Activated naive CD4-positive, alpha-beta T cell treated with Interleukin-2 at 50 U/mL for 16 hours (primary cell): ENCODE results near the gene TP53RK.

Source experiments
- DNase-seq: peaks from one replicate; pipeline ENCODE4 v3.0.0-alpha.2; 2020

TP53RK gene

DNA sequence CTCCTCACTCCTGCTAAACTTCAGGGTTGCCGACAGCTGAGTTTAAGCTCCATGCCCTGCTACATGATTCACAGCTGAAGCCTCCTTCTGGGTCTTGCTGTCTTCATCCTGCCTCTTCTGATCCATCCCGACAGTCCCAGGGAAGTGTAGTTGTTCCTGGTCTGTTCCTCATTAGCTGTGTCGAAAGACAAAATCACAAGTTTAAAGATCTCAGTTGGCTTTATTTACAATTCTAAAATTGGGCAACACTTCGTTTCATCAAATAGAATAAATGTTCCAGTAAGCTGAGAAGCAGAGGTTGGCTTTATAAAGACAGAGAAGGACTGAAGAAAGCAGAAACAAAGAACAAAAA lies 16.1 kb upstream of the TP53RK start:
- no peak for DNase-seq

DNA sequence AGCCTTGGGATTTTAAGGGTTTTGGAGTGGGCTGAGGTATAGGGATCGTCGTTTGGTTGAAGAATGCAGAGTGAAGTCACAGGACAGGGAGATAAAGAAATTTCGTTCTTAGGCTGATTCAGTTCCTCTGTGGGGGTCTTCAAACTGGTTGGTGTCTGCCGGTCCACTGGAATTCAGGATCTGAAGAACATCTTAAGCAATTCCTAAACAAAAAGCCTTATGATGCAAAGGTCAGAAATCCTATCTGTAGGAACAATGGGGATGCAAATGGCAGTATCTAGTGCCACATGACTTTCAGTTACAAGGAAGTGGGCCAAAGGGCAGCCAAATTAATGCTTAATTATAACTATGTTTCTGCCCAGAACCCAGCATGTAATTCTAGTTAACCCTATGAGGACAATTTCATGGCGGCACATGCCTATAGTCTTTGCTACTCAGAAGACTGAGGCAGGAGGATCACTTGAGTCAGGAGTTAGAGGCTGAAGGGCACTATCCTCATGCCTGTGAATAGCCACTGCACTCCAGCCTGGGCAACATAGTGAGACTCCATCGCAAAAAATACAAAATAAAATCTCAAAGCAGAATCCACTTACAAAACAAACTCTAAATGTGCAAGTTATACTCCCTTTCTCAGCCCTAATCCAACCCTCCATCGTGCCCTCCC lies 15.6 kb upstream of the TP53RK start:
- DNase-seq: no peak

DNA sequence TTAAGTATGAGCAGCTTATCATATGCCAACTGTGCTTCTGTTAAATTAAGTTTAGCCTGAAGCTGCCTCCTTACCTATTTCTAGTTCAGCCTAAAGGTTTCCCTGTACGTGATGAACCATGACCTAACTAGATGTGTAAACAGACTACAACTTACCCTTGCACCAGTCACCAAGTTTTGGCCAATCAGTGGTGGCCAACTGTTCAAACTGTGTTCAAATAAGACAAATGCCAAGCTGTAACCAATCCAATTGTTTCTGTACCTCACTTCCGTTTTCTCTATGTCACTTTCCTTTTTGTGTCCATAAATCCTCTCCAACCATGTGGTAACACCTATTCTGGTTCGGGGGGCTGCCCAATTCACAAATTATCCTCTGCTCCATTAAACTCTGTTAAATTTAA lies 14.2 kb upstream of the TP53RK start:
- DNase-seq: no peak

GRCh38 chr20:46702447-46703203 lies 13.4 kb upstream of the TP53RK start:
- no peak for DNase-seq

DNA sequence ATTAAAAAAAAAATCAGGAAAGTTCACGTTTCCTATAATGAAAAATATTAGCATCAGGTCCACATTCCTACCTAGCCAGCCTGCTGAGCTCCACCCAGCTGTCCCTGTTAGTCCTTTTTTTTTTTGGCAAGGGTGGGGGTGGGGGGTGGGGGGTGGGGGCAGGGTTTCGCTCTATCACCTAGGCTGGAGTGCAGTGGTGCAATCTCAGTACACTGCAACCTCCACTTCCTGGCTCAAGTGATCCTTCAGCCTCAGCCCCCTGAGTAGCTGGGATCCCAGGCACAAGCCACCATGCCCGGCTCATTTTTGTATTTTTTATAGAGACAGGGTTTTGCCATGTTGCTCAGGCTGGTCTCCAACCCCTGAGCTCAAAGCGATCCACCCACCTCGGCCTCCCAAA lies 12.7 kb upstream of the TP53RK start:
- no peak for DNase-seq

GRCh38 chr20:46701556-46701955 lies 12.3 kb upstream of the TP53RK start:
- no peak for DNase-seq

- no peak for DNase-seq
Measured at GRCh38 chr20:46701057-46701456, 11.8 kb upstream of the TP53RK start.

GRCh38 chr20:46700481-46700880 lies 11.2 kb upstream of the TP53RK start:
- DNase-seq: no peak

GRCh38 chr20:46699651-46700359 lies 10.6 kb upstream of the TP53RK start:
- DNase-seq: no peak

DNA sequence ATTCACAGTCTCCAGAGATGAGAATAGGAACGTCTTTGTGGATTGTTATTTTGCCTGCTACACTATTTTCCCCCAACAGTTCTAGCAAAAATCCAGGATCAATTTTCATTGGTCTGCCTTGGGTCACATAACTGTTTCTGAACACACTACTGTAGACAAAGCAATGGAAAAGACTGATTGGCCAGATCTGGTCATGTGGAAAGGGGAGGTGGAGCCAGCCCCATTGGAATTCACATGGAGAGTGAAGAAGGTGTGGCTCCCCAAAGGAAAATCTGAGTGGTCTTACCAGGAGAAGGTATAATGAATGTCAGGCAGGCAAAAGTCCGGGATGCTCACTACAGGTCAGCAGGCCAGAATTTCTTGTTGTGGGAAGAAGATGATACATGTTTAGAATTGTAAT lies 9.5 kb upstream of the TP53RK start:
- DNase-seq: no peak

DNA sequence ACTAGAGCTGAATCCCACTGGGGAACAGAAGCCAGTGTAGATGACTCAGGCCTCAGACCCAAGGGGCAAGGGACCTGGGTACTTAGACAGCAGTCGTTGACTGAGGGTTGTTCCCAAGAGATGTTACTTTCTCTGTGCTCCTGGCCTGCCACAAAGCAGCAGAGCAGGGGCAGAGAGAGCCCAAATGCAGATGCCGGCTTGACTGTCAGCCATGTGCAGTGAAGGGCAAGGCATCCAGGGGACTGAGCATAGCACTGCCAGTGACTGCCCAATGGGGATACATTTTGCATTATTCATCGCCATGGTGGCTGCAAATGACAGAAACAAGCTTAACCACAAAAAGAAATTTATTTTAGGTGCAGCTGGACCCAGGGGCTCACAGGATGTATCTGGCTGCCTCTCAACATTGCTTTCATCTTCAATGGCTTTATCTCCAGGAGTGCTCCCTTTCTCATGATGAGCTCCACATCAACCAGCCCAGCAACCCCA lies 7.6 kb upstream of the TP53RK start:
- DNase-seq: no peak

- no peak for DNase-seq
Measured at GRCh38 chr20:46695892-46696291, 6.6 kb upstream of the TP53RK start.

DNA sequence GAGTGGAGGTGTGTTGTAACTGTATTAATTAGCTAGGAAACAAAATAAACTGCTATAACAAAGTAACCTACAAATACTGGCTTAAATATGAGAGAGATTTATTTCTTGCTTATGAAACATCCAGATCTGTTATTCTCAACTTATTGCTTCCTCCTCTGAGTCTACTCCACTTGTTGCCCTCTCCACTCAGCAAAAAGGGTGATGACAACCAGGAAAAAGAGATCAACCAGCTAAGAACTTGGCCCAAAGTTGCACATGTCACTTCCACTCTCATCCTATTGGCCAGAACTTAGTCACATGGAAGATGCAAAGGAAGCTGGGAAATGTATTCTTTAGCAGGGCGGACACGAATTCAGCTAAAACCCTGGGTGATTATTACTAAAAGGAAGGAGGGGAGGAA lies 5.2 kb upstream of the TP53RK start:
- DNase-seq: no peak

GRCh38 chr20:46691196-46691595 lies 2.0 kb upstream of the TP53RK start:
- no peak for DNase-seq

GRCh38 chr20:46690219-46691106 lies 1.2 kb upstream of the TP53RK start:
- DNase-seq: no peak

GRCh38 chr20:46689754-46690085 lies 476 bp upstream of the TP53RK start:
- no peak for DNase-seq

DNA sequence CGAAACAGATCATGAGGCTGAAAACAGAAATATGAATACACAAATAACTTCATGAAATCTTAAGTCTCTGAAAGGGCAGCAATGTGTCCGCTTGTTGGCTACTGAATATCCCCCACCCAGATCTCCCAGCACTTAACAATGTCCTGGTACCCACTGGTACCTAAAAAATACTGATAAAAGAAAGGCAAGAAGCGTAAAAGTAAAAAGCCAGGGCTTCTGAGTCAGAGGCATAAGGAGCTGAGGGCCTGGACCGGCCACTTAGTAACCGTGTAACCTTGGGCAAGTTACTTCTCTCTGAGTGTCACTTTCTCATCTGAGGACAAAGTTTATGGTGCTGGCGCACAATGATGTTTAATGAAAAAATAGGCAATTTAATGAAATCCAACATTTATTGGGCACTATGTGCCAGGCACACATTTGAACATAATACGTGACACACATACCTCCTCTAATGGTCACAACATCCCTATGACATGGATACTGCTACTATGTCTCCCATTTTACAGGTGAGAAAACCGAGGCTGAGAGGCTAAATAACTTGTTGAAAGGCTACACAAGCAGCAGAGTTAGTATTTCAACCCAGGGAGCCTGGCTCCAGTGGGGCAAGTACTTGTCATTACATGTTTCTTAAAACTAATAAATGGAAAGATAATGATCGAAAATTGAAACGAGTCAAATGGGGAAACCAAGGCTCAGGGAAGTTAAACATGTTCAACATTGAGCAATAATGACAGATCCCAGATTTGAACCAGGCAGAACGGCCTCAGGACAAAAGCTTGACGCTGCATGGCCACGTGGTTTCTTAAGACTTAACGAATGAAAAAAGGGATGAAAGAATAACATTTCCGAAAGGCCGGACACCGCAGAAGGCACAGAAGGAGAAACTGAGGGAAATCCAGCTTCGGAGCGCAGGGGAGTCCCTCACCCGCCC lies 828 bp downstream of the TP53RK start:
- DNase-seq: no peak

- no peak for DNase-seq
Measured at GRCh38 chr20:46683939-46684750, 5.1 kb downstream of the TP53RK start.

DNA sequence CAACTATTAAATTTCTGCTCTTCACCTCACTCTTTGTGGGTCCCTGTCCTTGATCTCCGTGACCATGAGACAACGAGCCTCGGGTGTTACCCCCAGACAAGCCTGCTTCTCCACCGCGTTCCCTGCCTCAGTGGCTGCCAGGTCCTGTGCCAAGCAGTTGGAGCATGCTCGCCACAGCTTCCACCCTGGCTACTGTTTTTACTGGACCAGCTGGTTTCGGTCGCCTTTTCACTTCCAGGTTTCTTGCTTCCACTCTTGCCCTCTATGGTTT lies 5.6 kb downstream of the TP53RK start:
- DNase-seq: no peak

GRCh38 chr20:46683011-46683667 lies 6.1 kb downstream of the TP53RK start:
- no peak for DNase-seq
